HG03442 (cell line): ENCODE measurements around the gene GAST.

ENCODE experiments used
- ATAC-seq: cut with Tn5 transposase; IDR thresholded peaks from one replicate; pipeline ENCODE4 v1.9.1; 2021; ENCODE audit warnings: mild to moderate bottlenecking, moderate library complexity; ENCODE audit not compliant: unreplicated experiment

The GAST gene

GRCh38 chr17:41738801-41739112 lies 26.6 kb downstream of the GAST start:
- no peak for ATAC-seq

- ATAC-seq, result no peak
These were observed 27.7 kb downstream of the GAST start for GRCh38 chr17:41739661-41740352.

GRCh38 chr17:41740506-41740905 lies 28.4 kb downstream of the GAST start:
- no peak for ATAC-seq

GRCh38 chr17:41741709-41742108 lies 29.6 kb downstream of the GAST start:
- no peak for ATAC-seq

GRCh38 chr17:41748275-41748674 lies 36.1 kb downstream of the GAST start:
- no peak for ATAC-seq

GRCh38 chr17:41750862-41751261 lies 38.7 kb downstream of the GAST start:
- ATAC-seq, result no peak

GRCh38 chr17:41751288-41751687 lies 39.2 kb downstream of the GAST start:
- no peak for ATAC-seq

- no peak for ATAC-seq
These were observed 41.9 kb downstream of the GAST start for GRCh38 chr17:41754066-41754465.

GRCh38 chr17:41758601-41759000 lies 46.5 kb downstream of the GAST start:
- no peak for ATAC-seq

GRCh38 chr17:41760878-41761277 lies 48.7 kb downstream of the GAST start:
- ATAC-seq, result no peak

GRCh38 chr17:41762391-41762790 lies 50.3 kb downstream of the GAST start:
- no peak for ATAC-seq

- ATAC-seq, result no peak
These were observed 50.7 kb downstream of the GAST start for GRCh38 chr17:41762841-41763240.

GRCh38 chr17:41763327-41763726 lies 51.2 kb downstream of the GAST start:
- no peak for ATAC-seq
